Measurements from ENCODE around the gene LIMS2.

Gene LIMS2

DNA sequence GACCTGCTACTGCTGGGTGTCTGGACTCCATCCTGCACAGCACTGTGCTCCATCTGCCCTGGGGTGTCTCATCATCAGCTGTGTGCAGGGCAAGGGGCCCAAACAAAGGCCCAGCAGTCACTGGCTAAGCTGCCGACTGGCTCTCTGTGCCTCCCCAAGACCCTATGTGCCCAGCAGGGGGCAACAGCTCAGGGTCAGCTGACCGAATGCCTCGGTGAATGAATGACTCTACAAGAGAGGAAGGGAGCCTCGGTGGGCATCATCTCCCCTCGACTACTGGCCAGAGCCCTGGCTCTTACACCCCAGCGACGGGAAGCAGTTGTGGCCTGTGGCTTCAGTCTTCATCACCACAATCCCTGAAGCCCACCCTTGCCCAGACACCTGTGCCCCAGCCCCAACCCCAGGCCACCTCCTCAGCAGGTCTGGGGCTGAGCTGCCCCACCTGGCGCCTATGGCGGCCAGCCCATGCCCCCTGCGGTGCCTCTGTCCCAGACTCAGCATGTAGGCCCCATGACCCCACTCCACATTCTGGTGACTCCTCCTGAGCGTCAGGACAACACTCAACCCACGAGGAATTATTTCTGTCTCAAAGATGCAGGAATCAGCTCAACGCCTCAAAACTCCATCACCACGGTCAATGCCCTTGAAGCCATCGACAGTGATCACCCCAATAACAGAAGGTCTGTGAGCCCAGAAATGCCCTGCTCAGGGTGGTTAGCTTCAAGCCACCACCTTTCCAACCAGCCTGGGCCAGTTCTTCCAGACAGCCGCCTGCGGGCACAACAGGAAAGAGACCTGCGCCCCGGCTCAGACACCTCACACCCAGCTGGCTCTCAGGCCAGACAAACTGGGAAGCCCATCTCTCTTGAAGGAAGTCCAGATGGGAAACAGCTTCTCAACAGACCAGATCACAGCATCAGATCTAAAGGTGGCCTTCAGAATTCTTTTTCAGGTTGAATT is 31.0 kb downstream of the LIMS2 start:
- no peak for DNase-seq (ENCODE audit: low read depth)

DNA sequence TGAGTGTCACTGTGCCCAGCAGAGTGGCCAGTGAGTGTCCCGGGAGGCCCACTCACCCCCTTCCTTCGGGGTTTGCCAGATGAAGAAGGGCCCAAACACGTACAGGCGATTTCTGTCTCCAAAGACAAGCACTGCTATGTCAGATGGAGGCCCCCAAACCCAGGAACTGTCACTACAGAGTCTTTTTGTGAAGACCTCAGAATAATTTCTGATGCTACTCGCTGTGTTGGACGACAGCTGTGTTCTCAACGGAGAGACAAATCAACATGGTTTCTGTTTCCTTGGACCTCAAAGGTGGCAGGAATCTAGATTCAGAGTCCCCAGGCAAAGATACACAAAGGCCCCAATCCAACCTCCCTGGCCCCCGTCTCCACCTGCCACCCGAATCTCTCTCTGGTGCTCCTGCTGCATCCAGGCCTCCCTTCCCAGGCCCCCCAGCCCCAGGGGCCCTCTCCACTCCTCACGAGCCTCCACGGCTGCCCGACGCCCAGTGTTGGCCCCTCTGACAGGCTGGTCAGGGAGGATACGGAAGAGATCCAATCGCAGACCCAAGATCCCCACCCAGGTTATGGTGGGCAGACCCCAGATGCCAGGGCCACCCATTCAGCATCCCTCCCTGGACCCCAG is 31.8 kb downstream of the LIMS2 start:
- DNase-seq (ENCODE audit: low read depth): no peak

DNA sequence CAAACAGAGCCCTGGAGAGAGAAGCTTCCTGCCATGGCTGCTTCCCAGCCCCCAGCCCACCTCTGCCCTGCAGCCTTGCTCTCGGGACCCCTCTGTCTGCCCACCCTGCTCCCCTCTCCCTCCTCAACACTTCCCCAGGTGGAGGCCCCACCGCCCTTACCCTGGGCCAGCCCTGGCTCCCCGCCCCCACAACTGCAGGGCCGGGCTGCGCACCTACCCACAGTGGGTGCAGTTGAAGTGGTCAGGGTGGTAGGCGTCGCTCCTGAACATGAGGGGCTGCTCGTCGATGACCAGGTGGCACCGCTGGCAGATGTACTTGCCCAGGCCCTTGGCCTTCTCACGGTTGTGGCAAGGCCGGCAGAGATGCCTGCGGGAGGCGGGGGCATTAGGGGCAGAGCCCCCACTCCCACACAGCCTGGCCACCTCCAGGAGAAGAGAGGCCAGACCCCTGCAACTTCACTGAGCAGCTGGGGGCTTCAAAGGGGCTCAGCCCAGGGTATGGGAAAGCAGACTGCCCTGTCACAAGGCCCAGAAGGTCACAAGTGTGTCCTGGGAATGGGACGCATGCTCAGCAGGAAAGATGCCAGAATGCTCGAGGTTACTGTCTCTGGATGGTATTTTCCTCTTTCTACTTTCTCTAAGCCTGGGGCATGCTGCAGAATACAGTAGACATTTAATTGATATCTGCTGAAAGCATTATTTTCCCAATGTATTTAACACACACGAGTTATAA is 32.5 kb downstream of the LIMS2 start:
- DNase-seq (ENCODE audit: low read depth): no peak

DNA sequence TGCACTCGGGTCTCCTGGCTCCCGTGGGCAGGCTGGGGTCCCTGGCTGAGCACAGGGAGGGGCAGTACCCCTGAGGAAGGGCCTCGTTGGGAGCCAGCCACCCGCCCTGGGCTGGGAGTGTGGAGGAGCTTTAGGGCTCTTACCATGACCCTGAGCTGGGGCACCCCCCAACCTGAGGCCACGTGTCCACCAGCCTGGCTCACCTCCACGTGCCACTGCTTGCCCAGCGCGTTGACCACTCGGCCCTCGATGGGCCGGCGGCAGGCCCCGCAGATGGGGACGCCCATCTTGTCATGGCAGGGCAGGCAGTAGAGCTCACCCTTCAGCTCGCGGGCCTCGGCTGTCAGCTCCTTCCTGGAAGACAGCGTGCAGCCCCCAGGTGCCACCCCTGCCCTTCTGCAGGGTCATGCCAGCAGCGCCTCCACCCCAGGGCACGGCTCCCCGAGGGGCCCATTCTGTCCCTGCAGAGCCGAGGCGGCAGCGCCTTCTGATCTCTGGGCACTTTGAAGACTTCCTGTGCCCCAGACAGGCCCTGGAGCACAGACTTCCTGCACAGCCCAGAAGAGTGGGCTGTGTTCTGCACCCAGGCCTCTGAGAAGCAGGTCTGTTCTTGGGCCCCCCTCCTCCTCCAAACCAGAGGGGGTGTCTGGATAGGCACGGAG is 33.4 kb downstream of the LIMS2 start:
- DNase-seq (ENCODE audit: low read depth): peak; percentile 26

DNA sequence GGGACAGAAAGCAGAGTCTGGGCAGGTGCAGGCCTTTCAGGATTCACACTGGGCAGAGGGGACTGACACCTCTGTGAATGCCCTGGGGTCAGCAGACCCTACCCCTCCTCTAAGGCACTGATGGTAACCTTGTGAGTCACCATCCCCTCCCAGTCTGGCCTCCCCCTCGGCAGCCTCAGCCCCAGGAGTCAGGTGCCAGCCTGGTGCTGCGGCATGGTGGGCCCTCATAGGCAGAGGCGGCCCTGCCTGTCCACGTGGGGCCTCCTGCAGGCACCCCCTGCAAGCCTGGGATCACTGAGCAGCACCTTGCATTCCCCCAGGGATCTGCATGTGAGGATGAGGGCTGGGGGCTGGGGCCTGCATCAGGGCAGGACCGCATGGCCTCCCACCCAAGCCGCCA is 34.2 kb downstream of the LIMS2 start:
- DNase-seq (ENCODE audit: low read depth): no peak

DNA sequence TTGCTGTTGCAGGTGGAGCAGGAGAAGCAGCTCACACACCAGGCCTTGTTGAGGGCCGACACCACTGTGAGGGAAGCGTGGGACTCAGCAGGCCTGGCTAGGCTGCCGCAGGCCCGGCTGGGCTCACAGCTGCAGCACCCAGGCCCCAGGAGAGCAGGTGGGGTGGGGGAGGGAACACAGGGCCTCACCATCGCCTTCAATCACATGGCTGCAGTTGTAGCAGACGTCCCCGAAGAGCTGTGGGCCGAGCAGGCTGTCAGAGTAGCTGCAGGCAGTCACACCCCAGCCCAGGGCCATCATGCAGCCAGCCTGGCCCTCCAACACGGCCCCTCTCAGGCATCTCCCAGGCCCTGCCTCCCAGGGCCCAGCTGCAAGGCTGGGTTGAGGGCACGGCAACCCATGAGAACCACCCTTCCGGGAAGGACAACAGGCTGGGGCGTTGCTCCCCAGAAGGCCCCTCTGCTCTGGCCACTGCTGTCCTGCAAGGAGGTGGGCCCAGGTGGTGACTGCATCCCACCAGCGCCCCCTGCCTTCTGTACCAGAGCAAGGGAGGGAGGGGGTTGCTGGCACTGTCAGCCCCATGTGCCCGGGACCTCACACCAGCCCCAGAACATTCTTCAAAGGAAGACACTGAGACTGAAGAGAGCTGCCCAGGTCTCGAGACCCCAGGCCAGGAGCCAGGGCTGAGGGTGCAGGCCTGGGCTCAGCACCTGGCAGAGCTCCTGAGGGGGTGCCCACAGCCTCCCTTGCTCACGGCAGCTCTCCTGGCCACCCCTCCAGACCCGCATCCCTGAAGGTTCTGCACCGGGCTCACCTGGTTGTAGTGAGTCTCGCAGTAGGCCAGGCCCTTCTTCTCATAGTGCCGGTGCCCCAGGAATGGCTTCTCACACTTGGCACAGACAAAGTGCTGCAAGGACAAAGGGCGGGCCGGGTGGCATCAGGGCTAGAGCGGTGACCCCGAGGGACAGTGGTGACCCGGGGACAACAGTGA is 35.0 kb downstream of the LIMS2 start:
- DNase-seq (ENCODE audit: low read depth): no peak

DNA sequence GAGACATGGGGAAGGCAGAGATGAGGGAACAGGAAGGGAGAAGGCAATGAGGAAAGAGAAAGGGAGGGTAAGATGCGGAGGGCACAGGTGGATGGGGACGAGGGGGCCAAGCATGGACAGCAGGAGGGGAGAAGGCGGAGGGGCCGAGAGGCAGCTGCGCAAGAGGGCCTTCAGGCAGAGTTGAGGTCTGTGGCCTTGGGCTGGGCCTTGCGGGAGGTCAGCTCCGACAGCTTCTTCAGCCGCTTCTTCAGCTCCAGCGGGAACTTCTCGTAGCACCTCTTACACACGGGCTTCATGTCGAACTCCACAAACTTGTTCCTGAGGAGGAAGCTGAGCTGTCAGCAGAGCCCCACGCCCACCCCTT is 36.2 kb downstream of the LIMS2 start:
- no peak for DNase-seq (ENCODE audit: low read depth)

DNA sequence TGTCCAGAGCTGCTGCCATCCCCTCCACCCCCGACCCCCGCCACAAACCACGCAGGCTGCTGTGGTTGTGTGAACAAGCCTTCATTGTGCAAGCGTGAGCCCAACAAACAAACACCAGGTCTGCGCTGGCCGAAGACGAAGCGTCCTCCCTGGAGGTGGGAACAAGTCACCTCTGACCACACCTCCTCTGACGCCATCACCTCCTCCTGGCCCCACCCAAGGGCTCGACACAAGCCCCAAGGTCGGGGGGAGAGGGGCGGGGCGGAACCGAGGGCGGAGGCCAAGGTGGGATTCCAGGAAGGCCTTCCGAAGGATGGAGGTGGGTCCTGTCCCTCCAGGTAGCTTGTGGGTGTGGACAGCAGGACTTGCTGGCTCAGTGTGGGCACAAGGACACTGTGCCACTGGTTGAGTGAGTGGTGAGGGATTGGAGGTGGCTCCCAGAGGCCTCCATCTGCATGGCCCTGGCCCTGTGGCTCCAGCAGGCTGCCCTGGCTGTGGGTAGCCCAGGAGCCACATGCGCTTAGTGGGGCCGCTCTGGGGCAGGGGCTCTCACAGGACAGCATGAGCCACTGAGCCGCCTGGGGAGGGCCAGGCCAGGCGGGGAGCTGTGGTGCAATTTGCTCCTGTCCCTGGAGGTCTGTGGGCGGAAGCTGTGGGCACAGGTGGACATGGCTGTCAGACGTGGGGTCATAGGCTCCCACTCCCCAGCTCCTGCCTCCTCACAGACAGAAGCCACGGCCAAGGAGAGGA is 36.8 kb downstream of the LIMS2 start:
- DNase-seq (ENCODE audit: low read depth): no peak

DNA sequence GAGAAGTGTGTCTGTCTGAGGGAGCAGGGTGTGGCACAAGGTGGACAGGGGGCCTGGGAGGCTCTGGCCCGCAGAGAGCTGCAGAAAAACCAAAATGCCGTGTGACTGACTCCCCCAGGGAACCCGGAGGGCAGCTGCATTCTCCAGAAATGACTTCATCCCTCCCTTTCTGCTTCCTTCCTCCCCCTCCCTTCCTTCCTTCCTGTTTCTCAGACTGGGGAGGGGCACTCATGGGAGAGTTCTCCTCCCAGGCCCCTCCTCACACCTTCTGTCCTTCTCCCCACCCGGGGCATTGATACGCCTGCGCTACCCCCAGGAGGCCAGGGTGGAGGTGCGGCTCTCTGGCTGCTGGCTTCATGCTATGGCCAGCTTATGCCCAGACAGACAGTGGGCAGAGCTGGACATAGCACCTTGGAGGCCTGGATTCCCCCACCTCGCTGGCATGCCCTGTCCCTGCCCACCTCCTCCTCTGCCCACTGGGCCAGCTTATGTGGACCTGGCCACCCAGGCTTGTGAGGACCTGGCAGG is 37.5 kb downstream of the LIMS2 start:
- DNase-seq (ENCODE audit: low read depth): no peak

DNA sequence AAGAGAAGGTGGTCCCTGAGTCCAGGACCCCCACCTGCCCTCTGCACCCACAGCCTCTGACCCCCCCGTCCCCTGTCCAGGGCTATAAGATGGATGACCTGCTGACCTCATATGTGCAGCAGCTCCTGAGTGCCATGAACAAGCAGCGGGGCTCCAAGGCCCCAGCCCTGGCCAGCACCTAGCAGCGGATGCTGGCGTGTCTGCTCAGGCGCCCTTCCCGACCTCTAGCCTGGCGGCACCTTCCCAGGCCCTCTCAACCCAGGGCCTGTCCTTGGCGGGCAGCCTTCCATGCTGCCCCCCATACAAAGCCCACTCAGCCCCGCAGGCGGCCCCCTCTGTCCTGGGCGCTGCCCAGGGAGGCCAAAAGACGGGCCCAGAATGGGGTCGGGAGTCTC is 38.1 kb downstream of the LIMS2 start:
- DNase-seq (ENCODE audit: low read depth): no peak

DNA sequence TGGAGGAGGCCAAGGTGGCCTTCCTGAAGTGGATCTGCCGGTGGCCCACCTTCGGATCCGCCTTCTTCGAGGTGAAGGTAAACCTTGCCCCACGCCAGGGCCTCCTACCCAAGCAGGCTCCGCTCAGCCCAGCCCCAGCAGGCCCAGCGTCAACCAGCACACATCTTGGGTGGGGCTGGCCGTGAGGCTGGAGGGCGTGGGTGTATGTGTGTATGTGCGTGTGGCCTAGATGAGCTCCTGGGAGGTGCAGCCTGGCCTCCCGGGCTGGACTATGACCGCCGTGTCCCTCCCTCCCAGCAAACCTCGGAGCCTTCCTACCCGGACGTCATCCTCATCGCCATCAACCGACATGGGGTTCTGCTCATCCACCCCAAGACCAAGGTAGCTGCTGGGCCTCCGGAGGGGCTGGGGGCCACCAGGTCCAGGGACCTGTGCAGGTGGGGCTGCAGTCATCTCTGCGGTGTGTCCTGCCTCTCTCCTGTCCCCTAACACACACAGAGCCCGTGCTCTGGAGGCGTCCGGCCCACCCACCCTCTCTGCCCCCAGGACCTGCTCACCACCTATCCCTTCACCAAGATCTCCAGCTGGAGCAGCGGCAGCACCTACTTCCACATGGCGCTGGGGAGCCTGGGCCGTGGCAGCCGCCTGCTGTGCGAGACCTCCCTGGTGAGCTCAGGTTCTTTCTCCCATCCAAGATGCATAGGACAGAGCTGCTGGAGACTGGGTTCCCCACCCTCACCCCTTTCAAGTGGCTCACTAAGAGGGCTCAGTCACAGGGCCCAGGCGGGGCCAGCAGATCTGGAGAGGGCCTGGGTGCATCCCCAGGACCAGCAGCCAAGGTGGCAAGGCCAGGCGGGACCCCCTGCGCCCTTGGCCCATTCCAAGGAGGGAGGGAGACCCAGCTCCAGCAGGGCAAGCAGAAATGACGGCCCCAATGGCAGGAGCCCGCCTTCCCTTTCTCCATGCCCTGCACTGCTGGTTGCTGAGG is 38.8 kb downstream of the LIMS2 start:
- no peak for DNase-seq (ENCODE audit: low read depth)

DNA sequence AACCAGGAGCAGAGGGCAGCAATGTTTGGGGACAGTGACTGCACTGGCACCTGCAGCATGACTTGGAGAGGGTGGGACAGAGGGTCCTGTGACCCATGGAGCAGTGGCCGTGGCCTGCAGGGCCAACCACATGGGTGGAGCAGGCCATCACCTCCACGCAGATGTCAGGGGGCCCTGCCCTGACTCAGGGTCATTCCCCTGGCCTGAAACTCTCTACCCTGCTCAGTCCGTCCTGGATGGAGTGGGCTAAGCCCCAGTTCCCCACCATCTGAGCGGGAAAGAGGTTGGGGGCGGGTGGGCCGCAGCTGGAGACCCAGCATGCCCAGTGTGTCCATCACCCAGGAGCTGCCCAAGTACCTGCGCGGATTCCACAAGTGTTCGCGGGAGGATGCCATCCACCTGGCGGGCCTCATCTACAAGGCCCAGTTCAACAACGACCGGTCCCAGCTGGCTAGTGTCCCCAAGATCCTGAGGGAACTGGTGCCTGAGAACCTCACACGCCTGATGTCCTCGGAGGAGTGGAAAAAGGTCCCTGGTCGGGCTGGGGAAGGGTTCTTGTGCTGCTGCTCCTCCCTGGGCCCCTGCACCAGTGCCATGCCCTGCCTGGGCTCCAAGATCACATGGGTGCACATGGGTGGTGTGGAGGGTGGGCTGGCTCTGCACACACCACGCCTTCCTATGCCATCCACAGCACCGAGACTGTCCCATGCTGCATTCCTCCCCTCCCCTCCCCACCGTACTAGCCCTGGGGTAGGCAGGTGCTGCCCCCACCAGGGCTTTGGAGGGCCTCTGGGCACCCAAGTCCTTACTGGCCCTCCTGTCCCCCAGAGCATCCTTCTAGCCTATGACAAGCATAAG is 39.7 kb downstream of the LIMS2 start:
- DNase-seq (ENCODE audit: low read depth): no peak

DNA sequence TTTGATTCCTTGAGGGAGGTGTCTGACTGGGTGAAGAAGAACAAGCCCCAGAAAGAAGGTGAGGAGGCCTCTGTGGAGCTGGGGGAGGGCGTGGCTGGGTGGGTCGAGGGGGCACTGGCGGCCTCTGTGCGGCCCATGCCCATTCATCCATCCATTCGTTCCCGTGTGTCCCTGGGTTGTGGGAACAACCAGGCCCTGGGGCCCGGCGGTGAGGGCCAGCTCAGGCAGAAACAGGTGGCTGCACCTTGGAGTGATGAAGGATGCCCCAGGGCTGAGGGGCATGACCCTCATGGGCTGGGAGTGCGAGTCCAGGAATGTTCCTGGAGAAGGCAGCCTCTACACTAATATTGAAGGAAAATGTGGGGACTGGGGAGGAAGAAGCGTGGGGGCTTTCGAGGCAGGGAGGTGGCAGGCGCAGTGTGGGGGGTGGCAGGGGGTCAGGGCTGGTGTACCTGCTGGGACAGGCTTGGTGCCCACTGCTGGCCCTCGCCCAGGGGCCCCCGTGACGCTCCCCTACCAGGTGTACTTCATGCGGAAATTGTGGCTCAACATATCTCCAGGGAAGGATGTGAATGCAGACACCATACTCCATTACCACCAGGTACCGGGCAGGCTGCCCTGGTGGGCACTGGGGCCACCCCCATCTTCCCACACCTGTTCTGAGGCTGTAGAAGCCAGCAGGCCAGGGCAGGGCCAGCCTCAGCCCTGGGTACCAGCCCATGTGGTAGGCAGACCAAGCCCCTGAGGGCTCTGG is 40.5 kb downstream of the LIMS2 start:
- DNase-seq (ENCODE audit: low read depth): no peak

DNA sequence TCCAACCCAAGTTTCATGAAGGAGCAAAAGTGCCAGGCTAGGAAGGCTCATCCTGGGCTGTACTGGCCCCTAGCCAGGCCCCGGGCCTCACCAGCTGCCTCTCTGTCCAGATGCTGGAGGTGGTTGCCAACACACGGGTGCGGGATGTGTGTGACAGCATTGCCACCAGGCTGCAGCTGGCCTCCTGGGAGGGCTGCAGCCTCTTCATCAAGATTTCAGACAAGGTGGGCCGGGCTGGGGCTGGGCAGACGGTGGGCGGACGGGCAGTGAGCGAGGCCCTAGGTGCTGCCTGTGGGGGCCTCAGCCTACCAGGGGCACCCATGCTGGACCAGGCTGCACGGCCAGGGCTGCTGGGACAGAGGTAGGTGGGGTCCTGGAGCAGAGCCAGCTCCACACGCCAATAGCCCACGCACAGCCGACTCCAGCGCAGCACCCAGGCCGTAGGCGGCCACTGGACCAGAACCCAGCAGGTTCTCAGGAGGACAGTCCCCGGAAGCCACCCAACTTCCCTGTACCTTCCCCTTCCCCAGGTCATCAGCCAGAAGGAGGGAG is 41.2 kb downstream of the LIMS2 start:
- DNase-seq (ENCODE audit: low read depth): no peak

DNA sequence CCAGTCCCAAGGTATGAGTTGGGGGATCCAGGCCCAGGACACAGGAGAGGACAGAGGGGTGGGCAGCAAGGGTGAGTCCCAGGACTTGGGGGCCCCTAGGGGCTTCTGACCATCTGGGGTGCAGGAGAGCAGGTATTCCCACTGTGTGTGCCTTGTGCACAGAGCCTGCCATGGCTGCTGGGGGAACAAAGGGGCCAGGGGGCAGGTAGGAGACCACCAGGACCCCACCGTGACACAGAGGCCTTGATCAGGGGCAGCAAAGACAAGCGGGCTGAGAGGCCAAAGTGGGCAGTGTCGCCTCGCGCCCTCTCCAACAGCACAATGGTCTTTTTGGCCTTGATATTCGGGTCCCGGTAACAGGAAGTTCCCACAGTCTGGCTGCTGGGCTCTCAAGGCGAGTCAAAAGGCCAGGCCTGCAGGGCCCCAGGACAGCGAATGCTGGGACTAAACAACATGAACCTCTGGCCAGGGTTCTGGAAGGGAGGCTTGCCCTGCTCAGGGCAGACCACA is 41.7 kb downstream of the LIMS2 start:
- no peak for DNase-seq (ENCODE audit: low read depth)

DNA sequence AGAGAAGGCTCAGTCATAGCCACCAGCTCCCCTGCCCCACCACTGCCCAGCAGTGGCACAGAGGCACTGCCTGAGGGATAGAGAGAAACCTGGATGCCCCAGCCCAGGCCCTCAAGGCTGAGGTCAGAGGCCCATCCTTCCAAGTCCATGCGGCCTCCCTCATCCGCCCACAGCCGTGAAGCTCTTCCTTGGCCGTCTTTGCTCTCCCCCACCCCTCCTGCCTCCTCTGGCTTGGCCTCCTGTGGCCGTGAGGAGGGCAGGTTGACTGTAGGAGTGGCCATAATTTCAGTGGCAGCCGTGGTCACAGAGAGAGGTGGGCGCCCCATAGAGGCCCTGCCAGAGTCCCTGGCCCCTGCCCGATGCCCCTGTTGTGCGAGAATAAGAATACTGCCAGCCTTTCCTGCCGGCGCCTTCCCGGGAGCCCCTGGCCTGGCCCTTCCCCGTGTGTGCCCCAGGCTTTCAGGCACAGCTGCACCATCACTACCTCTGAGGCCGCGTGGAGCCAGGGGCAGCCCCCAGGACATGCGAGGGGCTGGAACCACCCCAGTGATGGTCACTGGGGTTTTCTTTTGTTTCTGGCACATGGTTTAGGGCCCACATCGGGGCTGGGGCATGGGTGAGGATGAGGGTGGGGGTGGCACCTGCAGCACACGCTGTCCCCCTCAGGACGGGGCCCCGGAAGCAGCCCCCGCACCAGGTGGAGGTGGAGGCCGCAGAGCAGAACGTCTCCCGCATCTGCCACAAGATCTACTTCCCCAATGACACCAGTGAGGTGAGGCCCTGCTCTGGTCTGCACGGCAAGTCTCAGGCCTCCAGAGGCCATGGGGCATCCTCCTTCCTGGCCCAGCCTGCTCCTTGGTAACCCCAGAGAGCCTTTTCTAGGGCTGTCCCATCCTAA is 42.5 kb downstream of the LIMS2 start:
- no peak for DNase-seq (ENCODE audit: low read depth)

Measured in activated T-helper 1 cell treated with Interleukin-2 at 50 U/mL for 16 hours (primary cell).